Spinal cord (tissue), 10 donors: ENCODE measurements around the gene RAB32. TPM values are rescaled to one million over a fixed set of nuclear protein-coding genes. Genes with fewer than 3 reads are reported as not detected.

ENCODE experiments used
- DNase-seq, 6 donors: peaks; one replicate each; pipeline versions ENCODE4 v3.0.0 to v3.0.0-alpha.2; 2013 to 2015; ENCODE audit warnings: low spot score in 6 of 6, low read depth in 4 of 6
- H3K27ac ChIP-seq: one replicate; pipeline ENCODE4 v1.5.1; 2013; ENCODE audit warnings: low read depth, low read length, control low read depth
- H3K27me3 ChIP-seq: one replicate; pipeline ENCODE4 v1.6.1; 2013; ENCODE audit warnings: low read length; ENCODE audit not compliant: control insufficient read depth, insufficient read depth
- H3K36me3 ChIP-seq: one replicate; pipeline ENCODE4 v1.6.1; 2013; ENCODE audit warnings: low read length; ENCODE audit not compliant: control insufficient read depth, insufficient read depth
- H3K4me1 ChIP-seq: one replicate; pipeline ENCODE4 v1.6.1; 2013; ENCODE audit warnings: low read length; ENCODE audit not compliant: control insufficient read depth, insufficient read depth
- H3K4me3 ChIP-seq: one replicate; pipeline ENCODE4 v1.5.1; 2013; ENCODE audit warnings: low read depth, low read length, control low read depth
- H3K9me3 ChIP-seq: one replicate; pipeline ENCODE4 v1.6.1; 2013; ENCODE audit warnings: low read length; ENCODE audit not compliant: control insufficient read depth, insufficient read depth
- WGBS: methylation state at CpG from one replicate; pipeline ENCODE4 v1.1.5; 2013; ENCODE audit warnings: missing lambda C conversion rate; ENCODE audit not compliant: insufficient coverage; 5-methylcytosine and 5-hydroxymethylcytosine counted together
- polyA plus RNA-seq, 2 donors: library from polyadenylated mRNA; unstranded; fragments of 120-200 nt; gene quantifications; one replicate each; pipeline ENCODE4 v1.2.1, GENCODE V29; 2013; ENCODE audit not compliant: insufficient read length in 2 of 2
- total RNA-seq, 2 donors: library from RNA; depleted of rRNA in 1 of 2; stranded (reverse); fragments of 120-200 nt in 1 of 2; fragments of >200 nt in 1 of 2; gene quantifications; one replicate each; pipeline versions ENCODE4 v1.2.3 to v1.2.4, GENCODE V29; 2013 to 2014
- donor health status: healthy.

The RAB32 gene
- total and polyA plus RNA-seq, 4 donors = 12.6 to 29.1 (median 15.4) TPM

DNA sequence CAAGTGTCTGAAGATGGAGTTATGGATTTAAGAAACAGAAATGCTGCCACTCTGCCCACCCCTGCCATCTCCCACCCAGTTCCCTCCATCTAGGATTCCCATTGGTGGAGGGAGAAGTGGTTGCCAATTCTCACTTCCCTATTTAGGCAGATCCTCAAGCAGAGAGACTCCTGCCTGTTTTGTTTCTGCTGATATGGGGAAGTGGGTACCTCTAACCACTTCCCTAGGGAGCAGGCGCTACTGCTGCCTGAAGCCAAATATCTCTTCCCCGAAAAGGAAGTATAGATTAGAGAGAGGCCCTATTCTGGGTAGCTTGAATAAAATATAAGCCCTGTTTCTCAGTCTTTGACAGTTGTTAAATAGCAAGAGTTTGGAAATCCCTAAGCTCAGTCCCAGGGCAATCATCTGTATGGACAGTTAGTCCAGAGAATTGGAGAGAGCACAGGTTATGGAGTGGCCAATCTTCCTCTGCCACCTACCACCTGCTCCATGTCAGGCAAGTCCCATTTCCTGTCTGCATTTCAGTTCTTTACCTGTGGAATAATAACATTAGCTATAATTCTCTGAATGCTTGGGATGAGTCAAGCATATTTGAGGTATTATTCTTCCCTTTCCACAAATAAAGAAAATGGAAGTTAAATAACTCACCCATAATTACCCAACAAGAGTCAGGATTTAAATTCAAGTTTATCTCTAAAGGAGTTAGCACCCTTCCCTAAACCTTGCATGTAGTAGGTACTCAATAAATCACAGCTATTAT is 52.5 kb downstream of the RAB32 start:
- Histone ChIP-seq H3K4me1 (peaks cover 5% of the 10 kb centered on the region), H3K4me3 (no peak overlapping the region), H3K9me3 (no peaks in the 10 kb centered on the region), H3K27ac (no peak overlapping the region), H3K36me3 (no peaks in the 10 kb centered on the region), H3K27me3 (no peaks in the 10 kb centered on the region)
- 60% methylated on average over 1 of the region's 2 CpGs for WGBS
- DNase-seq = peak in 1 of 6 donors; percentile 18

DNA sequence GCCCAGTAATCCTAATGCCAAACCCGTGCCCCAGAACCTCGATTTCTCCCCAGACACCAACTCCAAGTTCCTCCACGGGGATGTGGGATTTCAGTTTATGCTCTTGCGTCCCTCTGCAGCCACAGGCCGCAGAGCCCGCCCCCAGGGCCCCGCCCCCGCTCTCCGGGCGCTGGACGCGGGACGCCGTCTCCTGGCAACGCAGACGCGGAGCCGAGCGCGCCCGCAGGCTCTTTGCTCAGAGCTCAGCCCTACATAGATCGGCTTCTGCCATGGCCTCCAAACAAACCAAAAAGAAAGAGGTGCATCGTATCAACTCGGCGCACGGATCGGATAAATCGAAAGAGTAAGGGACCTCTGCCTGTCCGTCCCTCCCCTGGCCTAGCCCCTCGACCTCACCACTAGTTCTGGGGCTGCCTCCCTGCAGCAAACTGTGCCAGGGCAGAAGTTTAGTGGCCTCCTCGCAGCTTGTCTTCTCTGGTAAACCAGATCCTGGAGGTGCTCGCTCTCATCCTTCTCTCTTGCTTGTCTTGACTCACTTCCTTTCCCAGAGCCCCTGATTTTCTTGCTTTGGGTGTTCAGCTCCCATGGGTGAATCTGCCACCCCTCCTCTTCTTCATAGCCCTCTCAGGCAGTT is 55.3 kb downstream of the RAB32 start, which contains the start of gene ADGB:
TSS of gene ADGB (plus strand) at position 201 of the 634 bp plus-strand sequence. CDS start at position 270, 69 bp downstream.
- DNase-seq = peak in 5 of 6 donors; percentile 17 to 74 (median 39)
- Histone ChIP-seq H3K36me3 (no peaks in the 10 kb centered on the region), H3K4me1 (peaks cover 5% of the 10 kb centered on the region), H3K27ac (no peak within 1 kb of the TSS), H3K27me3 (no peaks in the 10 kb centered on the region), H3K9me3 (no peaks in the 10 kb centered on the region), H3K4me3 (peak within 1 kb of the TSS; percentile 38)
- WGBS = 6% methylated on average over 32 of the region's 32 CpGs

DNA sequence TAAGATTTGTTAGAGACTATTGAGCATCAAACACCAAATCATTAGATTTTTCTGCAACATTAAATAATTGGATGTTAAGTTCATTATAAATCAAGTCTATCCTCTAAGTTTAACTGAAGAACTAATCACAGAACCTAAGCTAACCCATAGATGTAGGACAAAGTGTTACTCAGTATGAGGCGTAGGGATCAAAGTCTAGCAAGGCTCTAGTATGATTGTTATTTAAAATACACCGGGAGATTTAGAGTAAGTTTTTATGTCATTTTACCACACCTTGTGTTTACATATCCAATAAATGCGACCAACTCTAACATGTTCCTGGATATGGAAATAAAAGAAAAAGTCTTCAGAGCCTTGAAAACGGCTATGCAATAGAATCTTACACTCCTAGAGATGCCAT is 57.7 kb downstream of the RAB32 start:
- no peak overlapping the region for H3K4me3 ChIP-seq
- no CpG with 5 or more reads among the region's 4 CpGs for WGBS
- H3K36me3 ChIP-seq = no peaks in the 10 kb centered on the region
- no peak overlapping the region for H3K27ac ChIP-seq
- H3K27me3 ChIP-seq = no peaks in the 10 kb centered on the region
- no peaks in the 10 kb centered on the region for H3K9me3 ChIP-seq
- DNase-seq = no peak
- peaks cover 5% of the 10 kb centered on the region for H3K4me1 ChIP-seq

DNA sequence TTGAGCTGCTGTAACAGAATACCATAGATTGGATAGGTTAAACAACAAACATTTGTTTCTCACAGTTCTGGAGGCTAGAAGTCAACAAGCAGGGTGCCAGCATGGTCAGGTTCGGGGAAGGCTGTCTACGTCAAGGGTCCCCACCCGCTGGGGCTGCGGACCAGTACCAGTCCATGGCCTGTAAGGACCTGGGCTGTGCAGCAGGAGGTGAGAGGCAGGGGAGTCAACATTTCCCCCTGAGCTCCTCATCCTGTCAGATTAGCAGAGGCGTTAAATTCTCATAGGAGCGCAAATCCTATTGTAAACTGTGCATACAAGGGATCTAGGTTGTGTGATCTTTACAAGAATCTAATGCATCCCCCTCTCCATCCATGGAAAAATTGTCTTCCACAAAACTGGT is 58.9 kb downstream of the RAB32 start:
- WGBS = 56% methylated on average over 2 of the region's 6 CpGs

More for the DNA sequence above, 58.9 kb downstream of the RAB32 start:
- DNase-seq = no peak
- H3K27me3 ChIP-seq = no peaks in the 10 kb centered on the region
- no peak overlapping the region for H3K27ac ChIP-seq
- H3K9me3 ChIP-seq = no peaks in the 10 kb centered on the region
- H3K36me3 ChIP-seq = no peaks in the 10 kb centered on the region
- H3K4me1 ChIP-seq = peaks cover 5% of the 10 kb centered on the region
- no peak overlapping the region for H3K4me3 ChIP-seq

Other genes with a start within 250 kb of the RAB32 start
- 1 to 10 TPM in 1 of 2 donors, under 1 TPM in 1; 0.99 to 6.6 TPM for gene ADGB, start 55.1 kb downstream of the RAB32 start, total RNA-seq
- 1 to 10 TPM in 1 of 2 donors, under 1 TPM in 1; 0.98 to 1.7 TPM for gene ADGB, start 55.1 kb downstream of the RAB32 start, polyA plus RNA-seq